Activated CD8-positive, alpha-beta memory T cell treated with anti-CD3 and anti-CD28 coated beads, Interleukin-2, amount 50 U/mL, for 48 hours (primary cell): ENCODE results near the gene HLA-DQB1.

ENCODE experiments used
- DNase-seq: peaks from one replicate; pipeline ENCODE4 v3.0.0-alpha.2; 2020

The HLA-DQB1 gene

GRCh38 chr6:32623693-32624092, 42.8 kb downstream of the HLA-DQB1 start:
- no peak for DNase-seq

GRCh38 chr6:32622545-32623401, 43.7 kb downstream of the HLA-DQB1 start:
- peak; percentile 57 for DNase-seq

- DNase-seq, result no peak
These were observed 45.1 kb downstream of the HLA-DQB1 start for GRCh38 chr6:32621372-32621771.

- no peak for DNase-seq
These were observed 48.7 kb downstream of the HLA-DQB1 start for GRCh38 chr6:32617751-32618150.

GRCh38 chr6:32615885-32616532, 50.4 kb downstream of the HLA-DQB1 start:
- DNase-seq, result no peak

- no peak for DNase-seq
These were observed 51.9 kb downstream of the HLA-DQB1 start for GRCh38 chr6:32614366-32615081.

GRCh38 chr6:32613475-32613874, 53.0 kb downstream of the HLA-DQB1 start:
- no peak for DNase-seq

- DNase-seq, result no peak
These were observed 55.7 kb downstream of the HLA-DQB1 start for GRCh38 chr6:32610682-32611296.

GRCh38 chr6:32609731-32610640, 56.5 kb downstream of the HLA-DQB1 start:
- no peak for DNase-seq
